Type B pancreatic cell (in vitro differentiated cells): Measurements from ENCODE around the gene ANKRD2. TPM values are rescaled to one million over a fixed set of nuclear protein-coding genes. Genes with fewer than 3 reads are reported as not detected.

ENCODE experiments used
- DNase-seq: peaks from one replicate; pipeline ENCODE4 v3.0.0; 2021; ENCODE audit warnings: mixed read lengths; ENCODE audit not compliant: unreplicated experiment; ENCODE audit errors: extremely low spot score
- H3K27ac Mint-ChIP-seq: 2 replicates; pipeline ENCODE4 v1.8.0; 2021; ENCODE audit warnings: mild to moderate bottlenecking, mixed read lengths
- H3K27me3 Mint-ChIP-seq: 2 replicates; pipeline ENCODE4 v1.8.0; 2021; ENCODE audit warnings: mixed read lengths
- H3K36me3 Mint-ChIP-seq: 2 replicates; pipeline ENCODE4 v1.8.0; 2021; ENCODE audit warnings: mixed read lengths
- H3K4me1 Mint-ChIP-seq: one replicate; pipeline ENCODE4 v1.8.0; 2021; ENCODE audit warnings: mixed read lengths; ENCODE audit not compliant: unreplicated experiment
- H3K4me3 Mint-ChIP-seq: 2 replicates; pipeline ENCODE4 v1.8.0; 2021; ENCODE audit warnings: mild to moderate bottlenecking, mixed read lengths
- H3K9me3 Mint-ChIP-seq: 2 replicates; pipeline ENCODE4 v1.8.0; 2021; ENCODE audit warnings: mixed read lengths
- total RNA-seq: library from RNA; stranded (reverse); gene quantifications from 2 replicates; pipeline ENCODE4 v1.2.1, GENCODE V29; 2021; ENCODE audit warnings: low replicate concordance
- TF ChIP-seq, protein P1 (sequence below): fragments of 200-600 bp; sonication (generic); conservative IDR thresholded peaks from 2 replicates; pipeline ENCODE4 v1.5.0; 2021; ENCODE audit warnings: antibody characterized with exemption, mild to moderate bottlenecking

Gene ANKRD2
- total RNA-seq, 1 donor from 2014 or later = not detected

DNA sequence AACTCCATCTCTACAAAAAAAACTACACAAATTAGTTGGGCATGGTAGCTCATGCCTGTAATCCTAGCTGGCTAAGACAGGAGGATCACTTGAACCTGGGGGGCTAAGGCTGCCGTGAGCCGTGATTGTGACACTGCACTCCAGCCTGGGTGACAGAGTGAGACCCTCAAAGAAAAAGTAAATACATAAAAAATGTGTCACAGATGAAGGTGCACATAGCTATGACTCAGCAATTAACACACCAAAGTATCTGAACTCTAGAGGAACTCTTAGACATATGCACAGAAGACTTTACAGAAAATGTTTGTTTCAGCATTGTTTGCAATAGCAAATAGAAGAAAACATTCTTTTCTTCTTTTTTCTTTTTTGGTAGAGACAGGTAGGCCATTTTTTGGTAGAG lies 25.2 kb downstream of the ANKRD2 start:
- no peaks in the 10 kb centered on the region for H3K27me3 Mint-ChIP-seq
- H3K27ac Mint-ChIP-seq = peak overlapping the region; percentile 21
- no peak for DNase-seq
- no peak overlapping the region for H3K4me3 Mint-ChIP-seq
- H3K36me3 Mint-ChIP-seq = no peaks in the 10 kb centered on the region
- TF ChIP-seq, protein P1, sequence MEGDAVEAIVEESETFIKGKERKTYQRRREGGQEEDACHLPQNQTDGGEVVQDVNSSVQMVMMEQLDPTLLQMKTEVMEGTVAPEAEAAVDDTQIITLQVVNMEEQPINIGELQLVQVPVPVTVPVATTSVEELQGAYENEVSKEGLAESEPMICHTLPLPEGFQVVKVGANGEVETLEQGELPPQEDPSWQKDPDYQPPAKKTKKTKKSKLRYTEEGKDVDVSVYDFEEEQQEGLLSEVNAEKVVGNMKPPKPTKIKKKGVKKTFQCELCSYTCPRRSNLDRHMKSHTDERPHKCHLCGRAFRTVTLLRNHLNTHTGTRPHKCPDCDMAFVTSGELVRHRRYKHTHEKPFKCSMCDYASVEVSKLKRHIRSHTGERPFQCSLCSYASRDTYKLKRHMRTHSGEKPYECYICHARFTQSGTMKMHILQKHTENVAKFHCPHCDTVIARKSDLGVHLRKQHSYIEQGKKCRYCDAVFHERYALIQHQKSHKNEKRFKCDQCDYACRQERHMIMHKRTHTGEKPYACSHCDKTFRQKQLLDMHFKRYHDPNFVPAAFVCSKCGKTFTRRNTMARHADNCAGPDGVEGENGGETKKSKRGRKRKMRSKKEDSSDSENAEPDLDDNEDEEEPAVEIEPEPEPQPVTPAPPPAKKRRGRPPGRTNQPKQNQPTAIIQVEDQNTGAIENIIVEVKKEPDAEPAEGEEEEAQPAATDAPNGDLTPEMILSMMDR = no peak
- no peaks in the 10 kb centered on the region for H3K9me3 Mint-ChIP-seq
- no peaks in the 10 kb centered on the region for H3K4me1 Mint-ChIP-seq

GRCh38 chr10:97598407-97599271 lies 26.1 kb downstream of the ANKRD2 start:
- Mint-ChIP-seq H3K4me3 (no peak overlapping the region), H3K27me3 (no peaks in the 10 kb centered on the region), H3K9me3 (no peaks in the 10 kb centered on the region), H3K27ac (peak overlapping the region; percentile 48), H3K4me1 (no peaks in the 10 kb centered on the region), H3K36me3 (no peaks in the 10 kb centered on the region)
- no peak for DNase-seq
- TF ChIP-seq, protein P1 = no peak

DNA sequence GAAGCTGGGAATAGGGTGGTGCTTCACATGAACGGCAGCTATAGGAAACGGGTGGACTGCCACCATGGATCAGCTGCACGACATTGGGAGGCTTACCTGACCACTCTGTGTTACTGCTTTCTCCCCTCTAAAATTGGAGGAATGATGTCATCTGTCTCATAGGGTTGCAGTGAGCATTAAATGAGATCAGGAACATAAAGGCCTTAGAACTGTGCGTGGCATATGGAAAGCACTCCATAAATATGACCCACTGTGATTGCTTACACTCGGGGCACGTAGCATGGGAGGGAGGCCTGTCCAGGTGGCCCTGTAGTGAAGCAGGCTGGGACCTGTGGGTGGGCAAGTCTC lies 26.7 kb downstream of the ANKRD2 start:
- TF ChIP-seq, protein P1 = no peak

DNA sequence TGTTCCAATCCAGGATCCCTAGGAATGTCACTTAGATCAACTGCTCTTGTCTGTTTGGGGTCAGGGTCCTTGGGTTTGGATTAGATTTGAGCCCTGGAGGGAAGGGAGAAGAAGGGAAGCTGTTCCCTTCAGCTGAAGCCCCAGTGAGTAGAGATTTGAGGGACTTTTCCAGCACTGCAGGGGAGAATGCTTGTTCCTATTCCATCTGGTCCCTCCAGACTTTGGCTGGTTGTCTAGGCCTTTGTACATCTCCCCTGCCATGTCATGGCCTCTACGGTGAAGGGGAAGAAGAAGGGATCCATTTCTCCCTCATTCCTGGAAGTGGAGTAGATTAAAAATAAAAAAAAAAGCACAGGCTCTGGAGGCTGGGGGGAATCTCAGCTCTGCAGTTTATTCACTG lies 28.0 kb downstream of the ANKRD2 start:
- Mint-ChIP-seq H3K36me3 (no peaks in the 10 kb centered on the region), H3K27me3 (no peaks in the 10 kb centered on the region)

More for the DNA sequence above, 26.7 kb downstream of the ANKRD2 start:
- Mint-ChIP-seq H3K27ac (peak overlapping the region; percentile 48), H3K9me3 (no peaks in the 10 kb centered on the region), H3K36me3 (no peaks in the 10 kb centered on the region), H3K4me1 (no peaks in the 10 kb centered on the region), H3K4me3 (no peak overlapping the region), H3K27me3 (no peaks in the 10 kb centered on the region)
- DNase-seq = no peak

DNA sequence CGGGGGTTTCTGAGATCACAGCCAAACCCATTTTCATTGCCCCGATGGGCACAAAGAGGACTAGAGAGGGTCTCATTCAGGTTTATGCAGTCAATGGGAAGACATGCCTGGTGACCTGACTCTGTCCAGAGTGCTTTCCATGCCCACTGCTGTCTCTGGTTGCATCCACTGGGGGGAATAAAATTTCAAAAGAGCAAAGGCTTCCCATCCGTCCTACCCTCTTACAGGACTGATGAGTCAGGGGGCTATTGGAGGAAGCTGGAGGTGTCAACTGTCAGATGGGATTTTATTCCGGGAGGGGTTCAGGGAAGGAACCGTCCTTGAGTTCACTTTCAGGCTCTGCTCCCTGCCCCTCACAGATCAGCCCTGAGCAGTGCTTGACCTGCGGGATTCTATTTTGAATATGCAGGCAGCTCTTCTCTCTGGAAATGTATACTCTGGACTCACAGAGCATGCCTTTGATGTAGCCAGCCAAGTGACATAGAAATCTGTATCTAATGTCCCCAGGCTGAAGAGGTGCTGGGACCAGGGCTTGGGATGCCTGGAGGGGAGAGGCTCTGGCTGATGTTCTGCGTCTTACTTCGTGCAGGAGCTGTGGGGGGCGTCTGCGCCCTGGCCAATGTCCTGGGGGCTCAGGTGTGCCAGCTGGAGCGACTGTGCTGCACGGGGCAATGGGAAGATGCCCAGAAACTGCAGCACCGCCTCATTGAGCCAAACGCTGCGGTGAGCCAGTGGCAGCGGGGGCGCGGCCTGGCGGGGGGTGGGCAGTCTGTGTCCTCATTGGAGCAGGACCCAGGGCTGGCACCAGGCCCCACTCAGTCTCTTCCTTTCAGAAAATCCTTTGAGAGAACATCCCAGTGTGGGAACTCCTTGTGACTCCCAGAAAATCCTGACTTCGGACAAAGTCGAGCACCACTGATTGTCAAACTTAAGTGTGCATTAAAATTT lies 29.0 kb downstream of the ANKRD2 start:
- no peak for DNase-seq
- TF ChIP-seq, protein P1 = no peak
- no peaks in the 10 kb centered on the region for H3K27me3 Mint-ChIP-seq
- H3K27ac Mint-ChIP-seq = no peak overlapping the region
- H3K4me3 Mint-ChIP-seq = no peak overlapping the region
- no peaks in the 10 kb centered on the region for H3K4me1 Mint-ChIP-seq
- no peaks in the 10 kb centered on the region for H3K9me3 Mint-ChIP-seq
- H3K36me3 Mint-ChIP-seq = no peaks in the 10 kb centered on the region

More for the DNA sequence above, 28.0 kb downstream of the ANKRD2 start:
- DNase-seq = no peak
- H3K9me3 Mint-ChIP-seq = no peaks in the 10 kb centered on the region
- TF ChIP-seq, protein P1 = no peak
- no peak overlapping the region for H3K27ac Mint-ChIP-seq
- no peaks in the 10 kb centered on the region for H3K4me1 Mint-ChIP-seq
- H3K4me3 Mint-ChIP-seq = no peak overlapping the region
